ENCODE results near the gene HSD17B11.
"Not testable (repeated sequence)": the region's sequence is repeated elsewhere in the genome, so short reads cannot be mapped to it uniquely, and the experiment has no call there.

Gene HSD17B11

DNA sequence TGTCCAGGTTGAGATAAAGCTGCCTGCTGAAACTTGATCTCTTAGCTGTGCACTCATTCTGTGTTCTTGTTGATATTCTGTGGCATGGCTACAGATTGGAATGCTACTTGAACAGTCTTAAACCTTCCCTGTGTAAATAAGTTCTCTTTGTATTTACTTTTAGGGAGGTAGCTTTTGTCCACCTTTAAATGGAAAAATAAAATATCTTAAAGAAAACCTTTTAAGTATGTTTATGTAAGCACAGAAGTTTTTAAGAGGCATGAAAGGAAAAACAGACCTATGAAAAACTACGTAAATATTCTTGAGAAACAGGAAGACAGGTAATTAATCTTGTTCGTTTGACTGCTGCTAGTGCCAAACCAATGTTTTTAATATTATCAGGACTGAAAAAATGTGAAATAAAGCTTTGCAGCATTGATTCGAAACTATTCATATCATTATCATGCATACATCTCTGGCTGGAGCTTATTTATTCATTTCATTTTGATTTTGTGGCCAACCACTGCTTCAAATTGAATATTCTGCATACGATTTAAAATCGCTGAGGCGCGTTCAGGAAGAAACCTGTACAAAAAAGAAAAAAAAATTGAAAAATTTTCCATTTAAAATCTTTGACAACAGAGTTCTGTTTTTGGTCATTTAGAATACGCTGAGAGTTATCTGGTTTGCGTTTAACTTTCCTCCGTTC lies 86.1 kb downstream of the HSD17B11 start:
- FAIRE-seq = no peak

DNA sequence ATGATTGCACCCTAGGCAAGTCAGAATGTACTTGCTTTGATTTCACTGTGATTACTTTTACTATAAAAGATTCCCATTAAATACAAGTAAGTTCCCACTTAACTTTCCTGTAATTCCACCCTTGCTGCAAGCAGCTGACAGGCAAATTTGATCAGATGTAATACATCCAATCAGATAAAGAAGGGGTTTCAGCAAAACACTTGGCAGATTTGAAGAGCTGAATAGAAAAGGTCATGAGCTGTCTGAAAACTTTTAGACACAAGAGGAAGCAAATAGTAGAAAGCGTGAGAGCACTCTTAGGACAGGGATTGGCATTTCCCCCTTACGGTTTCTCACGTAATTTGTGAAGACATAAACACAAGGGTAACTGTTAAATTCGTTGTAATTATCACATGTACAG lies 91.1 kb downstream of the HSD17B11 start:
- FAIRE-seq = no peak

DNA sequence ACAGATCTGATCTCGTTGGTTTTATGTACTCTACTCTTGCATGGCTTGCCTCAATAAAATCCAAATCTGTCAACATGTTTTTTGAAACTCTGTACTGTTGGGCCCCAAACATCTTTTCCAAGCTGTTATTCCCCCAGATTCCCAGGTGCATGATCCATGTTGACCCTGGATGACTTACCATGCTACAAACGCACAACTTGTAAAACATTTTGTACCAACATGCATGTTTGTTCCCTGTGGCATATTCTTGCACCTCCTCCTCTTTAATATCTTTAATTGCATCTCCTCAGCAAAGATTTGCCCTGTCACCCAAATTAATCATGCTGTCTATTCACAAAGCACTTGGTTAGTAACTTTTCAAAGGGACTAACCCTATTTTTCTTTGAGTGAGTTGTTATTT lies 92.6 kb downstream of the HSD17B11 start:
- FAIRE-seq = no peak

DNA sequence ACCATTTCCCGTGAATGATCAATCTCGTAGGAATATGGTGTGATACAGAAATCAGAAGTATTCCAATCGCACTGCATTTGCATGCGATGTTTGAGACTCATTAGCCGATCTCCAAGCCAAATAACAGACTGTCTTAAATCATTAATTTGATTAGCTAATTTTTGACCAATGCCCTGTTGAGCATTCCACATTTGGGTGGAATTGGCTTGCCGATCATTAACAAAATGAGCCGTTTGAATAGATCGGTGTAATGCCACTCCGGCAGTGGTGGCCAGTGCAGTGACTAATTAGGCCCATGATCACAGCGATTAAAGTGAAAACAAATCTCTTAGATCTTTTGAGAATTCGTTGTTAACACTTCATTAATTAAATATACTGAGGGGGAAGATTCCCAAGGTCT lies 96.1 kb downstream of the HSD17B11 start:
- not testable (repeated sequence) for FAIRE-seq

DNA sequence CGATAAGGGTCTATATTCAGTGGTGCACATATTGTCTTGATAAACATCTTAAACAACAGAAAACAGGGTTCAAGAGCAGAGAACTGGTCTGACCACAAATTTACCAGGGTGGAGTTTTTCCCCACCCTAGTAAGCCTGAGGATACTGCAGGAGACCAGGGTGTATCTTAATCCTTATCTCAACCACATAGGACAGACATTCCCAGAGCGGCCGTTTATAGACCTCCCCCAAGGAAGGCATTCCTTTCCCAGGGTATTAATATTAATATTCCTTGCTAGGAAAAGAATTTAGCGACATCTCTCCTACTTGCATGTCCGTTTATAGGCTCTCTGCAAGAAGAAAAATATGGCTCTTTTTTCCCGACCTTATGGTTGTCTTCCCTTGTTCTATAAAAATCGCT lies 97.1 kb downstream of the HSD17B11 start:
- not testable (repeated sequence) for FAIRE-seq

DNA sequence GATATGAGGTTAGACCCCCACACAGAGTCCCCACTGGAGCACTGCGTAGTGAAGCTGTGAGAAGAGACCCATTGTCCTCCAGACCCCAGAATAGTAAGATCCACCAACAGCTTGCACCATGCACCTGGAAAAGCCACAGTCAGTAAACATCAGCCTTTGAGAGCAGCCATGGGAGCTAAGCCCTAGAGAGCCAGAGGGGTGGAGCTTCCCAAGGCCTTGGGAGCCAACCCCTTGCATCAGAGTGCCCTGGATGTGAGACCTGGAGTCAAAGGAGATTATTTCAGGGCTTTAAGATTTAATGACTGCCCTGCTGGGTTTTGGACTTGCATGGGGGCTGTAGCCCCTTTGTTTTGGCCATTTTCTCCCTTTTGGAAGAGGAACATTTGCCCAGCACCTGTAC lies 104.0 kb downstream of the HSD17B11 start:
- no peak for FAIRE-seq

All from endometrium (tissue), 2 donors.